HG02840 (cell line): ENCODE data around the gene SCN4A.
"Not testable (repeated sequence)": the region's sequence is repeated elsewhere in the genome, so short reads cannot be mapped to it uniquely, and the experiment has no call there.

Experiments used
- ATAC-seq: cut with Tn5 transposase; IDR thresholded peaks from one replicate; pipeline ENCODE4 v1.9.1; 2021; ENCODE audit warnings: mild to moderate bottlenecking, moderate library complexity, moderate number of reproducible peaks; ENCODE audit not compliant: unreplicated experiment, low FRiP score

Gene SCN4A

DNA sequence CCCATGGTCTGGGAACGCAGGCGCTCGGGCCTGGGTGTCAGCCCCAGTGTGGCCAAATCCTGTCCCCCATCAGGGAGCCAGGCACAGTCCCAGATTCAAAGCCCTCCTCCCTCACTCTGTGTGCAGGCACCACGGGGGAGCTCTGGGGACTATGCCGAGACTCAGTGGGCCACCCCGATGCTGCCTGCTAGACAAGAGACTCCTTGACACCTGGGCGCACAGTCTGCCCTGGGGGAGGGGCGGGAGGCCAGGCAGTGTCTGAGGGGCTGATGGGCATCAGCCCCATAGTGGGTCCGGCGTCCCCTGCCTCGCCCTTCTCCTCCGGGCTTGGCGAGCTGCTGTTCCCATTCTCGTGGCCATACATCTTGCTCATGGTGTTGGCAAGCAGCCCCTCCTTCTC lies 32.1 kb downstream of the SCN4A start:
- no peak for ATAC-seq

- no peak for ATAC-seq
Observed at GRCh38 chr17:63939884-63940283, 32.8 kb downstream of the SCN4A start.

DNA sequence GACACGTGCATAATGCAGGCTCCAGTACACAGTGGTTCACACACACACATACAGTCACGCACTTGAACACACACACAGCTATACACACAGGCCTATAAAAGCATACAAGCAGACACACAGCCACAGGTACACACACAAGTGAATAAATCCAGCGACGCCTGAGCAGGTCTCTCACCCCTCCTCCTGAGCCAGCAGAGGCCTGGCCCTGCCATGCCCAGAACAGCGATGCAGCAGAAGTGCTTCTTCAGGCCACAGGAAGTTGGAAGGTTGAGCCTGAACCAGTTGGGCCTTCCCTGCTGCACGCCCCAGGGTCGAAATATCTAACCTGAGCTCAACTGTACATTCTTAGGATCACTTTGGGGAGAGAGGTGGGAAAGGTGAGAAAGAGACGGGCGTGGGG lies 33.3 kb downstream of the SCN4A start:
- no peak for ATAC-seq

- ATAC-seq = no peak
Observed at GRCh38 chr17:63937920-63938319, 34.8 kb downstream of the SCN4A start.

DNA sequence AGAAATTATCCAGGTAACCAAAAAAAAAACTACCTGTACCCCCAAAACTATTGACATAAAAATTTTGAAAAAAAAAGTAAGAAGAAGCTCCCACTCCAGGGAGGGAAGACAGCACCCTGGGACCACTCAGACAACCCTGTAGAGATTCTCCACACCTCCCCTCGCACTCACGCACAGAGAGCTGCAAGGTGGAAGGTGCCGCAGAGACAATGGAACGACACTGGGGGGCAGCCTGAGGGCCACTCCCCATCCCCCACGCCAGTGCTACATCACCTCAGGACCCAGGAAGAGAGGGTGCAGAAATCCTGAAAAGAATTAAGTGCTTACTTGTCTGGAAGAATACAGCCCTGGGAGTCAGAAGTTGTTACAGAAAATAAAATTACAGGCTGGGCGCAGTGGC lies 35.4 kb downstream of the SCN4A start:
- no peak for ATAC-seq

DNA sequence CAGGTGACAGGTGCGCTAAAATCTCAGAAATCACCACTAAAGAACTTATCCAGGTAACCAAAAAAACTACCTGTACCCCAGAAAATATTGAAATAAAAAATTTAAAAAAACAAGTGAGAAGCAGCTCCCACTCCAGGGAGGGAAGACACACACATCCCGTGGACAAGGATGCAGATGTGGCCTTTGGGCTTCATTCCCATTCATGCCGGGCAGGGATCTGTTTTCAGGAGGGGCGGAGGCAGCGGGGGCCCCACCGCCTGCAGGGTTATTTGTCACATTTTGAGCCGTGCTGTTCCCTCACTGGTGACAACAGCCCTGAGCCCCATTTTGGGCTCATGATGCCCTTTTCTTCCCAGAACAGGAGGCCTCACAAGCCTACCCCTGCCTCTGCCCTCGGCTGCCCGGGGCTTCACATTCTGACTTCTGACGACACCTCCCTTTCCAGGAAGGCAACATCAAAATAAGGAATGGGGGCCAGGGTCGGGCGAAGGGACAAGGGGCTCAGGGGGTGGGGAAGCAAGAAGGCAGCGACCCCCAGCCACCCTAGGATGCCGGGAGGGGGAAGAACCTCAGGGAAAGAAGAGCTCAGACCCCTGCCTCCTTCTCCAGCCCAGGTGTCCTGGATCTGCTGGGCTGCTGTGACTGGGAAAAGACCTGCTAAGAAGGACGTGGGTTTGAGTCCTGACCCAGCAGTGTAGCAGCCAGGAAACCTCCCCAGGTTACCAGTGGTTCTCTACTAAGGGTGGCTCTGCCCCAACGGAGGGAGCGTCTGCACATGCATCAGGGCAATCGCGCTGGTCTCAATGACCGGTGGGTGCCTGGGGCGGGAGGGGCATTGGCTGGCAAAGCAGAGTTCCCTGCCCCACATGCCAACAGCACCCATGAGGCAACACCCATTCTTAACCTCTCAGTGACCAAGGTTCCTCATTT lies 38.3 kb downstream of the SCN4A start:
- no peak for ATAC-seq

DNA sequence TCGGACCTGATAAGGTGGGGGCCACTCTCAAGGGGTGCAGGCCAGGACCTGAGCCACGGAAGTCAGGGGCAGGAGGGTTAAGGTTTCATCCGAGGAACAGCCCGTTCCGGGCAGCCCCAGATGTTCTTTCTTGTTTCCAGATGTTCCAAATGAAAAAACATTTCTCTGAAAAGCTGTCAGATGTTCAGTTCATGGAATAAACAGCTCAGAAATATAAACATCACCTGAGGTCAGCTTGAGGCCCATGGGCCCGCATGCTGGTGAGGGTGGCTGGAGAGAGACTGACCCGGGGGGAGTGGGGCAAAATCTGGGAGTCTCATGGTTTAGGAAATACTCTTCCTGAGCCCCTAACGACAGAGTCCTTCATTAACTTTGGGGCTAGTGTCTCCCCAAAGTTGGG lies 39.1 kb downstream of the SCN4A start:
- no peak for ATAC-seq

- no peak for ATAC-seq
Observed at GRCh38 chr17:63932721-63933120, 40.0 kb downstream of the SCN4A start.

DNA sequence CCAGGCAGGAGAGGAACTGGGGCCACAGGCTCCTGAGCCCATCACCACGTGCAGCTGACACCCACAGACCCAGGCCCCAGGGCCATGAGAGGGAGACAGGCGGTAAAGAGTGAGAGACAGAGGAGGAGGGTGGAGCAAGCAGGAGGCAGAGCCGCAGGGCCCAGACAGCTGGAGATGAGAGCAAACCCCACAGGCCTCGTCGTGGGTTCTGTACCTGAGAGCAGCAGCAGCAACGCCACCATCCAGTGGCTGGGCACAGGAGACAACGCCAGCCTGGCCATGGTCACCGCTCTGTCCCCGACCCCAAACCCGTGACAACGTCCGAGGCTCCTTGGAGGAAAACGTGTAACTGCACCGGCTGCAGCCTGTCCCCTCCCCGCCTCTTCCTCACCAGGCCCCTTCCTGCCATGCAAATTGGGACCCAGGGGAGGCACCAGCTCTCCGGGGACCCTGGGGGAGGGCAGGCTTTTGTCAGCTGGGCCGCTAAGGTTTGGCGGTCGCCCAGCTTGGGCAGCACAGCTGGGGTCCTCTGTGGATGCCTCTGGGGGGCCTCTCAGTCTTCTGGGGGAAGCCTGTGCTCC lies 40.6 kb downstream of the SCN4A start, which contains the start of gene CD79B:
TSS of gene CD79B (minus strand) at position 351 of the 581 bp plus-strand sequence. CDS start at position 281, 70 bp downstream.
- no peak for ATAC-seq

DNA sequence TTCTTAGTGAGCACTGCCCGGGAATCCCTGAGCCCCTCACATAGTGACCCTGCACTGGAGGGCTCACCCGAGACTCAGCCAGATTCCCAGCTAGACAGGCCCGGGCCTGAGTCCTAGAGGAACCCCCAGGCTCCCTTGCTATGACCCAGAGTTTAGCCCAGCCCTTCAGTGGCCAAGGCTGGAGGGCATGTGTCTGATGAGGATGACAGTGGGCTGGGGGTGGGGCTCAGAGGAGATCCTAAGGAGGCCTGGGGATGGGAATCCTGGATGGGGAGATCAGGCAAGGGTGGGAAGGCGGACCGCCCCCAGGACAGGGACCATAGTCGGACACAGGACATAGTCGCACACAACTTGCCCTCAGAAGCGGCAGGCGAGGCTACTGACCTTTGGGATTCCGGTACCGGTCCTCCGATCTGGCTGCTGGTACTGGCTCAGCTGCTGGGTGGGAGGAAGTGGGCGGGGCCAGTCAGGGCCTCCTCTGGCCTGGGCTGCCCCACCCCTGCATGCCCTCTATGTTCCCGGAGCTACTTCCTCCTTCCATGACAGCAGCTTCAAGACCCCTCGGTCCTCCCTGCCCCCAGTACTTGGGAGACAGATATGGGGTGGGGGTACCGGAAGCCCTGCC lies 41.7 kb downstream of the SCN4A start:
- ATAC-seq = peak; percentile 38

- ATAC-seq = no peak
Observed at GRCh38 chr17:63929860-63930766, 42.6 kb downstream of the SCN4A start.

DNA sequence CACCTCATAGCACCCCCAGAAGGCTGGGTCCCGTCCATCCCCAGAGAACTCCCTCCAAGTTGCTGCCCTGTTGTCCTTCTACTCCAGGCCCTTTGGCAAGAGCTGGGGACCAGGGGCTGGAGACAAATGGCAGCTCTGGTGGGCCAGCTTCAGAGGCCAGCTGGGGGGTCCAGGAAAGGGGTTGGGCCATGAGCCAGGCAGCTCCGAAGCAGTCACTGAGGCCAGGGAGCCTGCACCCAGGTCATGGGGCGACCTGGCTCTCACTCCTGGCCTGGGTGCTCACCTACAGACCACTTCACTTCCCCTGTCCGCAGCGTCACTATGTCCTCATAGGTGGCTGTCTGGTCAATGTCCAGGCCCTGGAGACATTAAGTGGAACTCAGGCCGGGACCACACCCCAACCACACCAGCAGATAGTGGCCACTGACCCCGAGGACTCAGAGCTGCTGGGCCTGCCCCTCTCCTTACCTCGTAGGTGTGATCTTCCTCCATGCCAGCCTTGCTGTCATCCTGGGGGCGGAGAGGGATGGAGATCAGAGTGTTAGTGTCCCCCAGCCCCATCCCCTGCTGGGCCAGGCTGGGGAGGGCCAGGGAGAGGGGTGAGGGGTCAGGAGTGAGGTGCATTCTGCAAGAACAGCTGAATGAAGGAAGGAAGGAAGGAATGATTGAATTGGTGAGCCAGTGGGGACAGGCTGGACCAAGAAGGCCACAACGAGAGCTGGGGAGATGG lies 43.6 kb downstream of the SCN4A start:
- ATAC-seq = no peak

GRCh38 chr17:63928172-63928666 lies 44.5 kb downstream of the SCN4A start:
- no peak for ATAC-seq

GRCh38 chr17:63927464-63928171 lies 45.1 kb downstream of the SCN4A start:
- no peak for ATAC-seq

- ATAC-seq = no peak
Observed at GRCh38 chr17:63926164-63926563, 46.6 kb downstream of the SCN4A start.

- no peak for ATAC-seq
Observed at GRCh38 chr17:63925615-63926014, 47.1 kb downstream of the SCN4A start.

DNA sequence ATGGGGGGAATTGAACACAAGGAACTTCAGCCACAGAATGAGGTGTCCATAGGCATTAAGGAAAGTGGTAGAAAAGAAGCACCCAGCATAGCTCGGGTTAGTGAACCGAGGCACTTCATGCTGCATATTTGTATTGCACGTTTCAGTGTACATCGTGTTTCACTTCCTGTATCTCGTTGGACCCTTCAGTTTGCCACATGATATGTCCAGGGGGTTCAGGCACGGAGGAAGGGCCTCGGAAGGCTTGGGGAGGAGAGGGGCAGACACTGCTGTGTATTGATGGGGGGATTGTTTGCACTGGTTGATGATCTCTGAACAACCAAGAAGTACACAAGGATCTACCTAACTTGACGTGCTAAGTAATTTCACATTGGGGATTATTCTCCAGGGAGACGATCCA lies 50.3 kb downstream of the SCN4A start:
- ATAC-seq = not testable (repeated sequence)

- not testable (repeated sequence) for ATAC-seq
Observed at GRCh38 chr17:63920779-63921178, 51.9 kb downstream of the SCN4A start.

DNA sequence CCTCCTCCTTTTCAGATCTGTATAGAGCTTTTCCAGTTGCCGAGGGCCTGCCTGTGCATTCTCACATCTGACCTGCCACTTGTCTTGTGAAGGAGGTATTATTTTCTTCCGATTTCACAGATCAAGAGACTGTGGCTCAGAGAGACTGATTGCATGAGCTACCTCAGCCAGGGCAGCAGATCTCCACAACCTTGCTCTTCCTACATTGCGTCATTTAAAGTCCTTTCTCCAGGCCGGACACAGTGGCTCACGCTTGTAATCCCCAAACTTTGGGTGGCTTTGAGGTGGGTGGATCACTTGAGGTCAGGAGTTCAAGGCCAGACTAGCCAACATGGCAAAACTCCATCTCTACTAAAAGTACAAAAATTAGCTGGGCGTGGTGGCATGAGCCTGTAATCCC lies 52.7 kb downstream of the SCN4A start:
- not testable (repeated sequence) for ATAC-seq
